GM18508 (cell line): Measurements from ENCODE around the gene UGT2A3.
"Not testable (repeated sequence)": the region's sequence is repeated elsewhere in the genome, so short reads cannot be mapped to it uniquely, and the experiment has no call there.

Experiments used
- ATAC-seq: cut with Tn5 transposase; IDR thresholded peaks from one replicate; pipeline ENCODE4 v1.9.1; 2021; ENCODE audit warnings: moderate number of reproducible peaks; ENCODE audit not compliant: insufficient read depth, unreplicated experiment

The UGT2A3 gene

DNA sequence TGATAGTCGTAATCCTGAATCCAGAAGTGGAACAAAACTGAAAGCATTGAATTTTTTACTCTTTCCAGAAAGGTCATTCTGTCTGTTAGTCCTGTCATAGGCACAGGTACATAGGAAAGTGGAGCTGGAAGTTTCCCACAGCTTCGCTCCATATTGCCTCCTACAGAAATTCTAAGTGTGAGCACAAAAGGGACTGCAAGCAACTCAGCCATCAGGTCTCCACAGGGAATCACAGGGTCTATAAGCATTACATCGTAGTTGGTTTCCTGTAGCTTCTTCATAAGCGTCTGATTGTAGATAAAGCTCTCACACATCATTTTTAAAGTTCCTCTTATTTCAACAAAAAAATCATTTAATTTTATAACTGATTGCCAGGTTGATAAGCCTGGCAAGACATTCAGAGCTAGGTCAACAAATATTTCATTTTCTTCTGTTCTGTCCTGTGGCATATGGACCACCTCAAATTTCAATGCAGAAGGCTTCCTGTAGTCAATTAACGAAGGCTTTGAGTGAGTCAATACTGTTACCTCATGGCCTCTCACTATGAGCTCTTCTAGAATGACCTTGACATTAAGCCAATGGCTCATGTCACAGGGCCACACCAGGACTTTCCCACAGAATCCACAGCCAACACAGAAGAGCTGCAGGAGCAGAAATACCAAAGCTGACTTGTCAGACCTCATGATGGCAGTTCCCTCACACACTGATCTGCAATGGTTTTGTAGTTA, at the start of gene UGT2A3:
Gene UGT2A3, minus strand, starts transcription at position 727 of the 728 bp plus-strand sequence. Its CDS starts 44 bp downstream, at position 683.
- peak; percentile 67 for ATAC-seq

DNA sequence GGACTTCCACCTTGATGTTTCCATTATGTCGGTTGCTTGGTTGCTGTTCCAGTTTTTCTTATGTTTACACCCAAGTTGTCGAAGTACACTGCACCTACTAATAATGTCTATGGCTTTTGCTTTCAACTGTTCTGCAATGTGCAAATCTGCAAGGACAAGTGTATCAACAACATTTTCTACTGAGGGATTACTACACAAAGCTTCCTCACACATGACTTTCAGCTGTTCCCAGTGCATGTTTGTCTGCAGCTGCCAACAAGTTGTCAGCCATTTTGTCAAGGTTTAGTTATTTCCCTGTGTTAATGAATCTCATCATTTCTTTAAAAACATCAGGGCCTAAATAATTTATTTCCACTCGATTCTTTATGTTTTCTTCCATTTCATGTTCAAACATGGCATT, 45.4 kb upstream of the UGT2A3 start:
- ATAC-seq: no peak

DNA sequence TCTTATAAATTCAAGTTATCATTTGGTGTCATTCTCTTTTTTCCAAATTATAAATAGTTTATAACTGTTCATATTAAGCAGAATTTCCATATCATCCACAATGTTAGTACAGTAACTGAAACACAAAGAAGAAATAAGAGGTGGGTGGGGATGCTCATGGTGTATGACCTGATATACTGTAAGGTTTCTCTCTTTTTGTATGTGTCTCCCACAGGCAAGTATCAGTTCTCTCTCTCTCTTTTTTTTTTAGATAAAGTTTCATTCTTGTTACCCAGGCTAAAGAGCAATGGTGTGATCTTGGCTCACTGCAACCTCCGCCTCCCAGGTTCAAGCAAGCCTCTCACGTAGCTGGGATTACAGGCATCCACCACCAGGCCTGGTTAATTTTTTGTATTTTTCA, 43.7 kb upstream of the UGT2A3 start:
- no peak for ATAC-seq

DNA sequence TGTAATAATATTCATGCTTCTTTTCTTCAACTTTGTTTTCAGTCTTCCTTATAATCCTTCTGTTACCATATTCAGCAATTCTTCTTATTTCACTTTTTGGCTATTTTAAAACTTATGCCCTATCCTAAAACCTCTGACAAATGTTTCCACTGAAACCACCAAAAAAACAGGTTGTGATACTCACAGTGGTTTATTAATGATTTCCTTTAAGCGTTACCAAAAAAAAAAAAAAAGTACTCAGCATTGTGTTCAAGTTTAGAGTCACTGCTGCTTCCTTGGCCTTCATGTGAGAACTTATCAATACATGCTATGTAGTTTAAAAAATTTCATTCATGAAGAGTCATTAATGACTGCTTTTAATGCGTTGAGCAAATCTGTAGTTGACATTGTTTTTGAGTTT, 35.4 kb upstream of the UGT2A3 start:
- peak; percentile 80 for ATAC-seq

DNA sequence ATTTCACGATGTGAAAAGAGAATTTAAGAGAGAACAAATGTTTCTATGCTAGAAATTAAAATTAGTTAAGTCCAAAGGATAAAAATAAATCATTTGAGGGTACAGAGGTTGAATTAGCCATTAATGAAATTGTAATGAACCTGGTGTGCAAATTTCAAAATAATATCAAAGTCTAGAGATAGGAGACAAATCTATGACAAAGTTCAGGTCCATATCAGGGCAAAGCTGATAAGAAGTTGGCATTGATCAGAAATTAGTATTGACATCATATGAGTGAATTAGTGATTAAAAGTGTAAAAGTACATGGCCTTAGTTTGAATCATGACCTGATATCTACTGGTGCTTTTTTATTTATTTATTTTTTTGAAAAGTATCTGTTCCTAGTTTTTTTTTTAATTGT, 33.8 kb upstream of the UGT2A3 start:
- no peak for ATAC-seq

DNA sequence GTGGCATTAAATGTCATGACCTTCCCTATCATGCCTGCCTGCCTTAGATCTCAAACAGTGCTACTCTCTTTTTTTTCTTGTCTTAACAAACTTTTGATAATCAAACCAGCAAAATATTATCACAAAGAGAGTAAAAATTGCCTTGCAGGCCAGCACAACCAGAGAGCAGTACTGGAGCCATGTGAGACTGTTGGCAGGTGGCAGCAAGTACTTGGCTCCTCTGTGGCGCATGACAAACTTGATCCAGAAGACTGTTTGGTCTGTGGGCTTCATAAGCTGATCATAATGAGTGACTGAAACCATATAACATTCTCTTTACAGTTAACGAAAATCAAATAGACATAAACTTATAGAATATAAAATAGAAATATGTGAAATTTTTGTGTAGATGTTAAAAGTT, 33.3 kb upstream of the UGT2A3 start:
- ATAC-seq: no peak

DNA sequence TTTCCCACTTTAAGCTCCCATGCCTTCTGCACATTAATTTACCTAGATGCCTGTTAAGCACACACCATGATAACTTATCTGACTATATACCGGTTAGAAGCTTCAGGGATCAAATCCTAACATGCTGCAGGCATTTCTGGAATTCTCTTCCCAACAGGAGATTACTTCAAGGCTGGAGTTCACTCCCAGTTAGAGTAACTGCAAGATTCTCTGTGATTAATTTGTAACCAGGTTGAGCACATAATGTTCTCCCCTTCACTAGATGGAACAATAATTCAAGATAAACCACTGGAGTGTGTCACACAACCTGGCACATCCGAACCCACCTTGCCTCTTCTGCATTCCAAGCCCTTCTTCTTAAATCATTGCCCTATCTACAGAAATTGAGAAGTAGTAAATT, 11.8 kb upstream of the UGT2A3 start:
- no peak for ATAC-seq

DNA sequence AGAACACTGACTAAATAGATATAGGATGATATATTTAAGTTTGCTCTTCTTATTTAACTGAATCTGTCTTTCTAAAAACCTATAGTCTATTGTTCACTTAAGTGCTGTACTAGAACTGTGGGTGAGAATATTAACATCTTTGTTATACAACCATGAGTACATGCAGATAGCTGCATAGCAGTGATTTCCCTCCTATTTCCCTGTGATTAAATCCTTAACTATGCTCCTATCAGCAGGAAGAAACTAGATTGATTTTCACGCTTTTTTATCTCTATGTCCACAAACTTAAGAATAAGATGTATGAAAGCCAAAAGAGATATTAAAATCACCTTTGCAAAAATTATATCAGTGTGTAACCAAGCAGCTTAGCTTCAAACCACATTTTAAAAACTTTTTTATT, 11.3 kb upstream of the UGT2A3 start:
- ATAC-seq: no peak

DNA sequence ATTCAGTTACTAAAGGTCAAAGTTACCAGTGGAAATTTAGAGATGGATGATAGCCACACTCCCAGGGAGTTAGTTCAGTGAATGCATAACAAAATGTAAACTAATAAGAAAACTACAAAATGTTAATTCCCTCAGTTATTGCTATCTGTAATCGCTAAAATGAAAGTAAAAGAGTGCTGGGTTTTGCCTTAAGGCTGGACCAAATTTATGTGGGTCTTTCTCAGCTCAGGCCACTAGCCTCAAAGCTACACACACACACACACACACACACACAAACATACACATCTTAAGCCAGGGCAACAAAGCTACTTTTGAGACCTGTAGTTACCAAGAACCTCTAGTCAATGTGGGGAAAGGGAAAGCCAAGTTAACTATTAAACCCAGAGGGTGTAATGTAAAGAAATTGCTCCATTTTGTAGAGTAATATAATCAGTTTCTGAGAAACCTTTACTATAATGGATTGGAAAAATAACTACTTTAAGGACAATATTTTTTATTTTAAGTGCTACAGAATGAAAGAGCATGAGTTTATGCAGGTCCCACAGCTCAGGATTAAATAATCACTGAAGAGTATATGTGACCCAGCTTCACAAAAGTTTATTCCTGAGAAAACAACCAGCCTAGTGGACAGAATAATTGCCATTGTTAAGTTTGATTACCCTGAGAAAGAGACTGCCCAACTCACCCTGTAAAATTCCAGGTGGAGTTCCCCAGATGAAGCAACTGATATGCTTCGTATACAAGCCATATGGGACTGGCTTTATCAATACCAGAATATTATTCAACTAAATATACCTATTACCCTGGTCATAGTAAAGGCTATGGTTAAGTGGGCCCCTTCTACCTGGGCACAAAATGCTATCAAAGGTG, 8.9 kb upstream of the UGT2A3 start:
- no peak for ATAC-seq

DNA sequence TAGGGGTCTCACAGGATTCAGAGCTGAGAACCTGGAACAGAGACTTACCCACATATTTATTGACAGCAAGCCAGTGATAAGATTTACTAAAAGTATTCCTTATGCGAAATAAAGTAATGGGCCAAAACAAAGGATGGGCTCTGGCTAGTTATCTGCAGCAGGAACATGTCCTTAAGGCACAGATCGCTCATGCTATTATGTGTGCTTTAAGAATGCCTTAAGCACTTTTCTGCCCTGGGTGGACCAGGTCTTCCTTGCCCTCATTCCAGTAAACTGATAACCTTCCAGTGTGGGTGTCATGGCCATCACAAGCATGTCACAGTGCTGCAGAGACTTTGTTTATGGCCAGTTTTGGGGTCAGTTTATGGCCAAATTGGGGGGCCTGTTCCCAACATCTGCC, 7.5 kb upstream of the UGT2A3 start:
- not testable (repeated sequence) for ATAC-seq

DNA sequence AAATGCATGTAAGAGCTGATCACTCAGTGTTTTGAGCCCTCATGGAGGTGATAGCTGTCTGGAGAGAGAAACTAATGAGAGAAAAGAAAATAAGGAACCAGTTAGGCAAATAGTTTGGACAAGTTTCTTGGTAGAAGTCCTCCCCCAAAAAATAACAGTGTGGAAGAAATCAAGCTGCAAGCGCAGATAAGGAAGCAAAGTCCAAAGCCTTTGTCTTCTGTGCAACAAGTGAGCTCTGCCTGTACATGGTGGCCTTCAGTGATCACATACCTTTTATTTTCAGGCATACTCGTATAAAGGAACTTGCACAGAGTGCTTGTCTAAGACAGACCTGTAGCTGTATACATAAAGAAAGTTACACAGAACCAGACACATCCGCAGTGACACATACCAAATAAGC, 2.5 kb upstream of the UGT2A3 start:
- ATAC-seq: no peak

DNA sequence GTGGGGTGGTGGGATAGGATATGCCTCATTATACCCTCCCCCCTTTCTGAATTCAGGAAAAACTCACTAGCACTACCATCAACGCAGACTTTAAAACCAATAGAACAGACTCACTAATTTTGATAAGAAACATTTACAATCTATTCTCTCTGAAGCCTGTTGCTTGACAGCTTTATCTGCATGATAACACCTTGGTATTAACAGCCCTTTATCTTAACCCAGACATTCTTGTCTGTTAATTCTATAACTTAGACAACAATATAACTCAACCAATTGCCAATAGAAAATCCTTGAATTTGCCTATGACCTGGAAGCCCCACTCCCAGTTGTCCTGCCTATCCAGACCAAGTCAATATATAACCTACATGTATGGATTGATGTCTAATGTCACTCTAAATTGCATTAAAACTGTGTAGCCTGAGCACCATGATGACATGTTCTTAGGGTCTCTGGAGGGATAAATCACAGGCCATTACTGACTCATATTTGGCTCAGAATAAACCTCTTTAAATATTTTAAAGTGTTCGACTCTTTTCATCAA, 1.5 kb upstream of the UGT2A3 start:
- ATAC-seq: no peak

DNA sequence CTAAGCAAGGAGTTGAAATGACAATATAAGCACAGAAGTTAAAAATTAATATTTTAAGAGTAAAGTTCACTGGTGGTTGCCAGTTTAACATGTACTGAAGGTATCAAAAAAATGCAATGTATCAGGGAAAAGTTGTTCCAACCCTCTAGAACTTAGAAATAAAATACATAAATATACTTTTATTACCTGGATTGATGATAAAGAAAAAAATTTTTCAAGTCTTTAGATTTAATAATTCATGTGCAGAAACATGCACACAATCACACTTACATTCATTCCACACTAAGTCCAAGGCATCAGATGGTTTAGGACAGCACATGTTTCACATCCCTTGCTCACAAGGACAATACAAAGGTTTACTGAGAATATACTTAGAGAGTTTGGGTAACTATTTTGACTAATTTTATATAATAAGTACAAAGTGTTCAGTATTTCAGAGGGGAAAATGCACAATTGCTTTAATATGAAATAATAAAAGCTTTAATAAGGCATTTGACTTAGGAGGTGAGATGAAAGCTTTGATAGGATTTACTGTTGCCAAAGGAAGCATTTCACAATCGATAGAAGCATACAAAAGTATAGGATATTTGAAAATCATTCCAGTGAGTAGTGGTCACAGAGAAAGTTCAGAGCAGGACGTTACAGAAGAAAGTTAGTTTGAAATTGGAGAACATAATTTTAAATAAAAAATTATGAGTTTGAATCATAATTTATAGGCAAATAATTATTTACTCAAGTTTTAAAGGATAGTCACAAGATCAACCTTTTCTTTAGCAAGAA, 392 bp upstream of the UGT2A3 start:
- ATAC-seq: no peak

DNA sequence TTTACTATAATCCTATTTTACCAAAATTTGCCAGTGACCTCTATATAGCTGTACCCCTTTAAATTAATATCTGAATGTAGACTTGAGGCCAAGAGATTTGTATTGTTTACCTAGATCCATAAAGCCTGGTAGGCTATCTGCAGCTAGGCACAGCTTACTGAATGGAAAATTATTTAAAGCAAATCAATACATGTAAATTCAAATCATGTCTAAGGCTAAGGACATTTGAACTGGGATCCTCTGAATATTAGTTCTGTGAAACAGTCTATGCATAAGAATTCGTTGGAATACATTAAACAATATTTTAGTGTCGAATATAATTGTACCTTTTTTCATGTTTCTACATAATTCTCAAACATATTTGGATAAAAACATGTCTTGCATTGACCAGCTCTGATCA, 1.6 kb downstream of the UGT2A3 start:
- no peak for ATAC-seq

DNA sequence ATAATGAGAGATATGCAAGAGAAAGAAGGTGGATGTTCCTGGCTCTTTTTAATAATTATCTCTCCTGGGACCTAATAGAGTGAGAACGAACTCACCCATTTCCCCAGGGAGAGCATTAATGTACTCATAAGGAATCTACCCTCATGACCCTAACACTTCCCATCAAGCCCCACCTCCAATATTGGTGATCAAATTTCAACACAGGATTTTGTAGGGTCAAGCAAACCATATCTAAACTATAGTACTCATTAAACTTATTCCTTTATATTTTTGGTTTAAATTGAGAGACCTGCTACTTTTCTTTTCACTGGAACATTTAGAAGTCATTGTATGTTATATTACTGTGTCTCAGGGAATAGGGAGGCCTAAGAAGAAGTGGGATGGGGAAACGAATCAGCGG, 2.6 kb downstream of the UGT2A3 start:
- ATAC-seq: no peak

DNA sequence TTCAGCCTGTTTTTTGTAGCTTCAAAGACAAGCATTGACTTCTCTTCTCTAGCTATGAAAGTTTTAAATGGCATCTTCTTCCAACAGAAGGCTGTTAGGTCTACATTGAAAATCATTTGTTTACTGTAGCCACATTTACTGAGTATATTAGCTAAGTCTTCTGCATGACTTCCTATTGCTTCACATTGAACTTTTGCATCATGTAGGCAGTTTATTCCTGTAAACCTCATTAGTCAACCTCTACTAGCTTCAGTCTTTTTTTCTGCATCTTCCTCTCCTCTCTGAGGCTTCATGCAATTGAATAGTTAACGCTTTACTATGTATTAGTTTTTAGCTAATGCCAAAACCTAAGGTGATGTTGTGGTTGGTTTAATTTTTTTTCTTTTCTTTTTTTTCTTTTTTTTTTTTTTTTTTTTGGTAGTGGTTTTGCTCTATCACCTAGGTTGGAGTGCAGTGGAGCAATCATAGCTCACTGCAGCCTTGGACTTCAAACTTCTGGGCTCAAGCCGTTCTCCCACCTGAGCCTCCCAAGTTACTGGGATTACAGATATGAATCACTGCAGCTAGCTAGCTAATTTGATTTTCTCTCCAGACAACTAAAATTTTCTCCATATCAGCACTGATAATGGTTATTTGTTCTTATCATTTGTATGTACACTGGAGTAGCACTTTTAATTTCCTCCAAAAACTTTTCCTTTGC, 3.4 kb downstream of the UGT2A3 start:
- no peak for ATAC-seq

DNA sequence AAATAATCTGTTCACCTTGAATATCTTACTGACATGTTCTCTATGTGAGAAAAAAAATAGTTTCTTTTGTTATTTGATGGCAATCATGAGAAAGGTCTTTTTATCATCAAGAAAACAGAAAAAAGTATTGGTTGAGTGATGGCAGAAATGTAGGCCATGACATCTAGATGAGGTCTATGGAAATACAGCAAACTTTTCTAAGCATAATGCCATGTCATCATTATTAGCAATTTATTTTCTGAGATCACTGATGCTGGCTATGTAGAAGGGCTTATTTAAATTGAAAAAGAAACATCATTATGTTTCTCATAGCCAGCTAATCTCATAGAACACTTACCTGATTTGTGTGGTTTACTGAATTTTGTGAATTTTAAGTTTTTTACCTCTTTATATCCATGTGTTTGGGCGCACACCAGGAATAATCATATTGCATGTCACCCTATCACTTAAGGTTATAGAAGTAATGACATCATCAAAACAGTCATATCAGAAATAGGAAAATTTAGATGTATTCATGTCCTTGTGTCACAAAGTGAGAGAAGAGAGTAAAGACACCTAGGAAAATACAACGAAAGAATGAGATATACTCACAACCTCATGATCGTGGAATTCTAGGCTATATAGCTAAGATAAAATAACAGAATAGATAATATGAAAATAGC, 22.4 kb downstream of the UGT2A3 start:
- ATAC-seq: no peak

DNA sequence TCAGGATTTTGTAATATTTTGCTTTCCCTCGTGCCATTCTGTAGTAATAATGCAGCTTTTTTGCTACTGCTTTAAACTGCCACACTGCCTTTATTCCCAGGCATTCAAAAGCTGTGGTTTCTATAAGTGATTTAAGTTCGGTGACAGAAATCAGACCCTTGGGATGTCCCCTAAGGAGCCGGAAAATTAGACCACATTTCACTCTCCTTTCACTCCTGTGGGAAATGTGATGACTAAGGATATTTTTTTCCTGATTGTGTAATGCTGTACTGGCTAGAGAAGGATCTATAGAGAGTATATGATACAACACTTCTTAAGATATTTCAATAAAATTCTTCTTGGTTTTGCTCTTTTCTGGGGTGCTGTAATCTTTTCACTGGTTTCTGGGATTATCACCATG, 24.4 kb downstream of the UGT2A3 start:
- ATAC-seq: no peak

DNA sequence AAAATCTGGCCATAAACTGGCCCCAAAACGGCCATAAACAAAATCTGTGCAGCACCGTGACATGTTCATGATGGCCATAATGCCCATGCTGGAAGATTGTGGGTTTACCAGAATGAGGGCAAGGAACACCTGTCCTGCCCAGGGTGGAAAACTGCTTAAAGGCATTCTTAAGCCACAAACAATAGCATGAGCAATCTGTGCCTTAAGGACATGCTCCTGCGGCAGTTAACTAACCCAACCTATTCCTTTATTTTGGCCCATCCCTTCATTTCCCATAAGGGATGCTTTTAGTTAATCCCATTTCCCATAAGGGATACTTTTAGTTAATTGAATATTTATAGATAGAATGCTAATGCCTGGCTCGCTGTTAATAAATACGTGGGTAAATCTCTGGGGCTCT, 29.4 kb downstream of the UGT2A3 start:
- not testable (repeated sequence) for ATAC-seq

DNA sequence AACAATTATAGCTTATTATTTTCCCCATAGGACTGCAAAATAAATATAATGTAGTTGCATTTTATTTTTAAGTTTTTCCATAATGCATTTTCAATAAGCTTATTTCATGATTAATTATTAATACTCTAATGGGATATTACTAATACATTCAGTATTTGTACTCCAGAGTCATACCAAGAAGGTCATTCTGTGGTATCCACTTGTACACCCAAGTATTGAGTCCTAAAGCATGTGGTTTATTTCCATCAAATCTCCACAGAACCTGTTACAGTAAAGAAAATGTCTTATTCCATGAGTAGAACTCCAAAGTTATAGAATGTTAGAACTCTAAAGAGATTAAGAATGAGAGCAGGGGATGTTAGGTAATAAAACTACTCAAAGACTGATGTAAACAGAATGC, 30.6 kb downstream of the UGT2A3 start:
- ATAC-seq: no peak
